WTC11 (cell line): ENCODE results near the gene UNKL. TPM values are rescaled to one million over a fixed set of nuclear protein-coding genes. Genes with fewer than 3 reads are reported as not detected.
A peak's percentile ranks its signal among the peaks of the same experiment; 100 is the strongest.

Experiments used
- ATAC-seq: fragments of 200-7000 bp; cut with Tn5 transposase; 2 replicates; pipeline ENCODE4 v1.10.0; 2021; ENCODE audit warnings: mild to moderate bottlenecking, moderate library complexity
- CTCF ChIA-PET: fragments of 300-600 bp; sonication (Branson Sonifier 250); formaldehyde crosslinking; loops from one replicate; lab custom pipeline; 2021; ENCODE audit warnings: antibody characterized with exemption; lab: Charles Lee
- POLR2A ChIA-PET: fragments of 350-600 bp; sonication (Branson Sonifier 250); formaldehyde crosslinking; loops from one replicate; lab custom pipeline; 2021; ENCODE audit warnings: antibody characterized with exemption; lab: Charles Lee
- DNase-seq: peaks from one replicate; pipeline ENCODE4 v3.0.0; 2021; ENCODE audit warnings: low spot score
- H3K27ac Mint-ChIP-seq: 2 replicates; pipeline ENCODE4 v1.8.0; 2021; ENCODE audit warnings: mixed read lengths
- H3K27me3 Mint-ChIP-seq: 2 replicates; pipeline ENCODE4 v1.8.0; 2021; ENCODE audit warnings: low read depth, mild to moderate bottlenecking, moderate library complexity, mixed read lengths
- H3K36me3 Mint-ChIP-seq: 2 replicates; pipeline ENCODE4 v1.8.0; 2021; ENCODE audit warnings: mixed read lengths
- H3K4me1 Mint-ChIP-seq: 2 replicates; pipeline ENCODE4 v1.8.0; 2022; ENCODE audit warnings: mixed read lengths
- H3K4me3 Mint-ChIP-seq: 2 replicates; pipeline ENCODE4 v1.8.0; 2021; ENCODE audit warnings: mild to moderate bottlenecking, moderate library complexity, mixed read lengths
- H3K9me3 Mint-ChIP-seq: 2 replicates; pipeline ENCODE4 v1.8.0; 2021; ENCODE audit warnings: mixed read lengths
- ELF4 ChIP-seq: sonication (generic); formaldehyde crosslinking; IDR thresholded peaks from 2 replicates; pipeline ENCODE4 v1.8.1; 2022; ENCODE audit warnings: low read depth, mild to moderate bottlenecking, moderate library complexity, missing genetic modification reagents
- FOXK1 ChIP-seq: sonication (generic); formaldehyde crosslinking; IDR thresholded peaks from 2 replicates; pipeline ENCODE4 v1.8.0; 2022; ENCODE audit warnings: mild to moderate bottlenecking, moderate library complexity, missing genetic modification reagents
- GTF2I ChIP-seq: fragments of 250-450 bp; sonication (Bioruptor Pico); conservative IDR thresholded peaks from 2 replicates; pipeline ENCODE4 v1.4.0; 2021; ENCODE audit warnings: mild to moderate bottlenecking
- HMGA2 ChIP-seq: fragments of 250-450 bp; sonication (Bioruptor Pico); IDR thresholded peaks from 2 replicates; pipeline ENCODE4 v1.4.0; 2021; ENCODE audit warnings: mild to moderate bottlenecking, moderate library complexity
- JAZF1 ChIP-seq: fragments of 250-450 bp; sonication (Bioruptor Pico); IDR thresholded peaks from 2 replicates; pipeline ENCODE4 v1.9.0; 2021; ENCODE audit warnings: moderate library complexity, mild to moderate bottlenecking, inconsistent platforms
- SMAD4 ChIP-seq: sonication (generic); formaldehyde crosslinking; IDR thresholded peaks from 2 replicates; pipeline ENCODE4 v1.8.0; 2022; ENCODE audit warnings: mild to moderate bottlenecking, missing genetic modification reagents
- ZNF121 ChIP-seq: sonication (generic); formaldehyde crosslinking; IDR thresholded peaks from 2 replicates; pipeline ENCODE4 v1.8.0; 2023; ENCODE audit warnings: missing genetic modification reagents
- ZNF263 ChIP-seq: sonication (generic); formaldehyde crosslinking; IDR thresholded peaks from 2 replicates; pipeline ENCODE4 v1.8.1; 2022; ENCODE audit warnings: low read depth, mild to moderate bottlenecking, moderate library complexity, missing genetic modification reagents
- total RNA-seq: library from RNA; stranded (reverse); gene quantifications from 3 replicates; pipeline ENCODE4 v1.2.3, GENCODE V29; 2021
- TF ChIP-seq, protein P1 (sequence below): fragments of 250-450 bp; sonication (Bioruptor Pico); IDR thresholded peaks from 2 replicates; pipeline ENCODE4 v1.9.0; 2021; ENCODE audit warnings: moderate library complexity, mild to moderate bottlenecking, inconsistent platforms, borderline replicate concordance
- TF ChIP-seq, protein P2 (sequence below): fragments of 250-450 bp; sonication (Bioruptor Pico); conservative IDR thresholded peaks from 2 replicates; pipeline ENCODE4 v1.9.0; 2021; ENCODE audit warnings: mild to moderate bottlenecking
- TF ChIP-seq, protein P3 (sequence below): sonication (generic); formaldehyde crosslinking; IDR thresholded peaks from 2 replicates; pipeline ENCODE4 v1.8.0; 2022; ENCODE audit warnings: mild to moderate bottlenecking, missing genetic modification reagents
- TF ChIP-seq, protein P4 (sequence below): sonication (generic); formaldehyde crosslinking; IDR thresholded peaks from 2 replicates; pipeline ENCODE4 v1.8.1; 2023; ENCODE audit warnings: mild to moderate bottlenecking, moderate library complexity, missing genetic modification reagents
- TF ChIP-seq, protein P5 (sequence below): sonication (generic); formaldehyde crosslinking; IDR thresholded peaks from 2 replicates; pipeline ENCODE4 v1.8.0; 2022; ENCODE audit warnings: mild to moderate bottlenecking, missing genetic modification reagents
- TF ChIP-seq, protein P6 (sequence below): fragments of 250-450 bp; sonication (Bioruptor Pico); IDR thresholded peaks from 2 replicates; pipeline ENCODE4 v2.1.2; 2022; ENCODE audit warnings: mild to moderate bottlenecking, moderate library complexity

Gene UNKL
- total RNA-seq, 1 experiment from 2014 or later = 53.3 TPM

DNA sequence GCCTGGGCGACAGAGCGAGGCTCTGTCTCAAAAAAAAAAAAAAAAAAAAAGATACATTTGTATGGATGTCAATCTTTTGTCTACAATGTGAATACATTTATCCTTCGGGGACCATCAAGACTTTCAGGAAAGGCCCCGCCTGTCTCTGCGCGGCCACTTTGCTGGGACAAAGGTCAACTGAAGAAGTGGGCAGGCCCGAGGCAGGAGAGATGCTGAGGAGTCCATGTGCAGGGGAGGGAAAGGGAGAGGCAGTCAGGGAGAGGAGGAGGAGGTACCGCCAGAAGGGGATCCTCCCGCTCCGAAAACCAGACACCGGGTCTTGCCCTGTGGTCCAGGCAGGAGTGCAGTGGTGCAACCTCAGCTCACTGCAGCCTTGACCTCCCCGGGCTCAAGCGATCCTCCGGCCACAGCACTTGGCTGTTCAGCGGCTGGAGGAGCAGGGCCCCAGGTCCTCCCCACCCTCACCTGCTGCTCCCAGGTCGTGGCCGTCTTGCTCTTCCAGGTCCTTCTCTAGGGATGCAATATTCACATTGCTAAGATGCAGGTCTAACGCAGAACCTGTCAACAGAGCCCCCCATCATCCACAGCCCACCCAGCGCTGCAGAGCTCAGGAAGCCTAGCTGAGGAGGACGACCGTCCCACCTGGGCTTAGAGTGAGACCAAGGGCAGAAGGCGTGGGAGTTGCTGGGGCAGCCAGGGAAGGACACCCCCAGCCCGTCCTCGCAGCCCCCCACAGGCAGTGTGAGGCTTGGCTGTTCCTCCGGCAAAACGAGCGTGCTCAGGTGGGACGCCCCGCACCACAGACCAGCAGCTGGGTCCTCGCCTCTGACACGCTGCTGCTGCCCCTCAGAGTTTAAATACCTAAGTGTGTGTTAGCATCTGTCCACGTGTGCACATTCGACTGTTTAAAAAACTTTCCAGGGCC lies 43.2 kb downstream of the UNKL start (continued):
- TF ChIP-seq, protein P1, sequence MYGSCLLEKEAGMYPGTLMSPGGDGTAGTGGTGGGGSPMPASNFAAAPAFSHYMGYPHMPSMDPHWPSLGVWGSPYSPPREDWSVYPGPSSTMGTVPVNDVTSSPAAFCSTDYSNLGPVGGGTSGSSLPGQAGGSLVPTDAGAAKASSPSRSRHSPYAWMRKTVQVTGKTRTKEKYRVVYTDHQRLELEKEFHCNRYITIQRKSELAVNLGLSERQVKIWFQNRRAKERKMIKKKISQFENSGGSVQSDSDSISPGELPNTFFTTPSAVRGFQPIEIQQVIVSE = no peak
- TF ChIP-seq GTF2I (CRISPR knock-in tag) = no peak
- no peak for TF ChIP-seq HMGA2 (CRISPR knock-in tag)

DNA sequence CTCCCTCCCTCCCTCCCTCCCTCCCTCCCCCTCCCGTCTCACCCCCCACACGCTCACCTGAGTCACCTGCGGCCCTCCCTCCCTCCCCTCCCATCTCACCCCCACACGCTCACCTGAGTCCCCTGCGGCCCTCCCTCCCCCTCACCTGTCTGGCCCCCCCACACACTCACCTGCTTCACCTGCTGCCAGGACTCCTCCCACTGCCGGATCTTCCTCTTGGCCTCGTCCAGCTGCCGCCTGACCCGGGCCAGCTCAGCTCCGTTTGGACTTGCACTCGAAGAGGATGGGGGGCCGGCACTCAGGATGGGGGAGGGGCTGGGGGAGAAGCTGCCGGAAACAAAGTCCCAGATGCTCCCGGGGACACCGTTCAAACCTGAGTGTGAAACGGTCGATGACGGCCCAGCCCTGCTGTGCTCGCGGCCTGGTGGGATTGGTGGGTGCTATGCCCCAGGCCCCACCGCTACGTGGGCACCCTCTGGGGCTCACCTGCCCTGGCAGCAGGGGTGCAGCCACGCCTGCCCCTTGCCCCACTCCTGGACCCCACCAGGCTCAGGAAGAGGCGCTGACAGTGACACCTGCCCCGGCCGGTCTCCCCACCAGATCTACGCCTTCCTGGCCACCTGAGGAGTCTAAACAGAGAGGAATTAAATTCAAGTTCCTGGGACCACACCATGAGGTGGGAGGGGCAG lies 46.9 kb downstream of the UNKL start:
- no peak overlapping the region for H3K4me3 Mint-ChIP-seq
- peak overlapping the region; percentile 57; the same call in 1 of the 2 replicates for H3K27ac Mint-ChIP-seq
- DNase-seq = no peak
- H3K36me3 Mint-ChIP-seq = peaks cover 15% of the 10 kb centered on the region
- H3K9me3 Mint-ChIP-seq = no peaks in the 10 kb centered on the region
- CTCF ChIA-PET = no interaction called here
- no peaks in the 10 kb centered on the region for H3K27me3 Mint-ChIP-seq
- POLR2A ChIA-PET = interaction anchor here (0.5 kb wide), 1 partner anchor 568 kb away, joined by 3 read pairs; no protein-coding TSS in a partner anchor
- no peak for TF ChIP-seq FOXK1
- TF ChIP-seq, protein P2, sequence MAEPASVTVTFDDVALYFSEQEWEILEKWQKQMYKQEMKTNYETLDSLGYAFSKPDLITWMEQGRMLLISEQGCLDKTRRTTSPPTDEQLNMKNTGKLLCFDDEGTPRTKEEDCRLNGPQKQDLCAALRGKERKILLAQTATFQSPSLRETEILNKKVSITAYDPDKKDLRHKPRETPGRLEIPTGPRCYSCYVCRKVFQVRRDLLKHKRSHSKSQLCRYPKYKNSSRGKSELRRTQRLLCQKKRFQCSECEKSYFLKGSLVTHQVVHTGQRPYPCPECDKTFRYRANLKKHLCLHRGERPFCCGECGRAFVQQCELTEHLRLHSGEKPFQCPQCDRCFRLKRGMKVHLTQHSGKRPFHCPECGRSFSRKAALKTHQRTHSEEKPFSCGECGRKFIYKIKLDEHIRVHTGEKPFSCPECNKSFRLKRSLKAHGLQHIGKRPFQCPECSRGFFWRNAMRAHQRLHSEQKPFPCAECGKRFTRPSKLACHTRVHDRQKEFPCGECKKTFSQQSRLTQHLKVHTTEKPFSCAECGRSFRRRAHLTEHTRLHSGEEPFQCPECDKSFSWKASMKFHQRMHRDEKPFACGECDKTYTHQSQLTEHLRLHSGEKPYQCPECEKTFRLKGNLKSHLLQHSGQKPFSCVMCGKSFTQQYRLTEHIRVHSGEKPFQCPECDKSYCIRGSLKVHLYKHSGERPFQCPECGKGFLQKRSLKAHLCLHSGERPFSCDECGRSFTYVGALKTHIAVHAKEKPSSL (CRISPR knock-in tag) = no peak
- TF ChIP-seq ELF4 = no peak
- TF ChIP-seq ZNF263 (CRISPR knock-in tag) = no peak
- TF ChIP-seq SMAD4 (CRISPR knock-in tag) = no peak
- TF ChIP-seq, protein P3, sequence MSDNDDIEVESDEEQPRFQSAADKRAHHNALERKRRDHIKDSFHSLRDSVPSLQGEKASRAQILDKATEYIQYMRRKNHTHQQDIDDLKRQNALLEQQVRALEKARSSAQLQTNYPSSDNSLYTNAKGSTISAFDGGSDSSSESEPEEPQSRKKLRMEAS (CRISPR knock-in tag) = no peak
- TF ChIP-seq, protein P4, sequence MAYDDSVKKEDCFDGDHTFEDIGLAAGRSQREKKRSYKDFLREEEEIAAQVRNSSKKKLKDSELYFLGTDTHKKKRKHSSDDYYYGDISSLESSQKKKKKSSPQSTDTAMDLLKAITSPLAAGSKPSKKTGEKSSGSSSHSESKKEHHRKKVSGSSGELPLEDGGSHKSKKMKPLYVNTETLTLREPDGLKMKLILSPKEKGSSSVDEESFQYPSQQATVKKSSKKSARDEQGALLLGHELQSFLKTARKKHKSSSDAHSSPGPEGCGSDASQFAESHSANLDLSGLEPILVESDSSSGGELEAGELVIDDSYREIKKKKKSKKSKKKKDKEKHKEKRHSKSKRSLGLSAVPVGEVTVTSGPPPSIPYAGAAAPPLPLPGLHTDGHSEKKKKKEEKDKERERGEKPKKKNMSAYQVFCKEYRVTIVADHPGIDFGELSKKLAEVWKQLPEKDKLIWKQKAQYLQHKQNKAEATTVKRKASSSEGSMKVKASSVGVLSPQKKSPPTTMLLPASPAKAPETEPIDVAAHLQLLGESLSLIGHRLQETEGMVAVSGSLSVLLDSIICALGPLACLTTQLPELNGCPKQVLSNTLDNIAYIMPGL (CRISPR knock-in tag) = no peak
- TF ChIP-seq ZNF121 (CRISPR knock-in tag) = no peak
- TF ChIP-seq, protein P5, sequence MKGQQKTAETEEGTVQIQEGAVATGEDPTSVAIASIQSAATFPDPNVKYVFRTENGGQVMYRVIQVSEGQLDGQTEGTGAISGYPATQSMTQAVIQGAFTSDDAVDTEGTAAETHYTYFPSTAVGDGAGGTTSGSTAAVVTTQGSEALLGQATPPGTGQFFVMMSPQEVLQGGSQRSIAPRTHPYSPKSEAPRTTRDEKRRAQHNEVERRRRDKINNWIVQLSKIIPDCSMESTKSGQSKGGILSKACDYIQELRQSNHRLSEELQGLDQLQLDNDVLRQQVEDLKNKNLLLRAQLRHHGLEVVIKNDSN (CRISPR knock-in tag) = no peak
- TF ChIP-seq, protein P6, sequence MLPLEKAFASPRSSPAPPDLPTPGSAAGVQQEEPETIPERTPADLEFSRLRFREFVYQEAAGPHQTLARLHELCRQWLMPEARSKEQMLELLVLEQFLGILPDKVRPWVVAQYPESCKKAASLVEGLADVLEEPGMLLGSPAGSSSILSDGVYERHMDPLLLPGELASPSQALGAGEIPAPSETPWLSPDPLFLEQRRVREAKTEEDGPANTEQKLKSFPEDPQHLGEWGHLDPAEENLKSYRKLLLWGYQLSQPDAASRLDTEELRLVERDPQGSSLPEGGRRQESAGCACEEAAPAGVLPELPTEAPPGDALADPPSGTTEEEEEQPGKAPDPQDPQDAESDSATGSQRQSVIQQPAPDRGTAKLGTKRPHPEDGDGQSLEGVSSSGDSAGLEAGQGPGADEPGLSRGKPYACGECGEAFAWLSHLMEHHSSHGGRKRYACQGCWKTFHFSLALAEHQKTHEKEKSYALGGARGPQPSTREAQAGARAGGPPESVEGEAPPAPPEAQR (CRISPR knock-in tag) = no peak
- no peak for TF ChIP-seq JAZF1 (CRISPR knock-in tag)
- ATAC-seq = no peak
- no peaks in the 10 kb centered on the region for H3K4me1 Mint-ChIP-seq
